Mononuclear cell (primary cell): ENCODE measurements around the gene CFAP46. TPM values are rescaled to one million over a fixed set of nuclear protein-coding genes. Genes with fewer than 3 reads are reported as not detected.
"Not testable (repeated sequence)": the region's sequence is repeated elsewhere in the genome, so short reads cannot be mapped to it uniquely, and the experiment has no call there.

Source experiments
- H3K27me3 ChIP-seq: 2 replicates; pipeline ENCODE4 v1.6.0; 2011; ENCODE audit warnings: low read length, control low read depth; ENCODE audit not compliant: insufficient read depth
- H3K4me1 ChIP-seq: 2 replicates; pipeline ENCODE4 v1.5.1; 2011; ENCODE audit warnings: mild to moderate bottlenecking, low read length, control low read depth; ENCODE audit not compliant: insufficient read depth
- H3K4me3 ChIP-seq: 2 replicates; pipeline ENCODE4 v1.5.1; 2011; ENCODE audit warnings: mild to moderate bottlenecking, low read length, moderate library complexity
- H3K9me3 ChIP-seq: 2 replicates; pipeline ENCODE4 v1.5.1; 2011; ENCODE audit warnings: low read depth, mild to moderate bottlenecking, control low read depth, low read length
- total RNA-seq: library from RNA; depleted of rRNA; stranded (reverse); fragments of >200 nt; gene quantifications from one replicate; pipeline ENCODE4 v1.2.3, GENCODE V29; 2012

CFAP46 gene
- total RNA-seq, 1 donor, result under 0.01 TPM

GRCh38 chr10:132784866-132785722 lies 157.3 kb downstream of the CFAP46 start:
- no peak overlapping the region for H3K4me3 ChIP-seq
- H3K4me1 ChIP-seq, result no peaks in the 10 kb centered on the region
- H3K27me3 ChIP-seq, result peaks cover 23% of the 10 kb centered on the region
- H3K9me3 ChIP-seq, result no peaks in the 10 kb centered on the region

- Histone ChIP-seq H3K9me3 (no peaks in the 10 kb centered on the region), H3K4me3 (no peak overlapping the region), H3K27me3 (peaks cover 23% of the 10 kb centered on the region), H3K4me1 (no peaks in the 10 kb centered on the region)
Observed at GRCh38 chr10:132783940-132784865, 158.2 kb downstream of the CFAP46 start.

DNA sequence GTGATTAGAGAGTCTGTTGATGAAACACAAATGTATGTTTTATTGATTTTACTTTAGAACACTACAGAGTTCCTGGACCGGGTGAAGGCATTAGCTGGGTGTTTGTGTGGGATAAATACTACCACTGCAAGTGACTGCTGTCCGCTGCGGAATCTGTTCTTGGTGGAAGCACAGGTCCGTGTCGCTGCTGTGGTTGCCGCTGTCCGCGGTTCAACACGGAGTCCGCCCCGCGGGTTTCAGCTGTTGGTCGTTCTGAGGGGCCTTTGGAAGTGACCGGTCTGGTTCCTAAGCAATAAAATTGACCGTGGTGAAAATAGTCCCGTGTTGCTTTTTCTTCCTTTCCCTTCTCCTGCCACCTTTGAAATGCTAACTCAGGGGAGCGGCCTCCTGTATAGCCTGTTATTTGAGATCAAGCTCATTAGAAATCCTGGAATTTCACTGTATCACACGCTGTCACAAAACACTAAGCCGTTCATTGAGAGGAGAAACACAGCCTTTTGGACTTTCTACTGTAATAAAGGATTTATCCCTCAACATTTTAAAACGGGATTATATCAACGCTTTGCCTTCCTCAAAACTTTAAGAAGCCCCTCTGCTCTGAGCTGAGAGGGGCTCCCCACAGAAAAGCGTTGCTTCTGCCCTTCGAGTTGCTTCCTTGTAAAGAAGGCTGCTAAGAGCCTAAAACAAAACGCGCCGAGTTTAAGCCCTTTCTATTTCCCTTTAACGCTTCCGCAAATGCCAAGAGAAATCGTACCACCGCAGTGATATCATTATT lies 159.0 kb downstream of the CFAP46 start:
- Histone ChIP-seq H3K9me3 (no peaks in the 10 kb centered on the region), H3K4me3 (no peak overlapping the region), H3K27me3 (peaks cover 20% of the 10 kb centered on the region)

DNA sequence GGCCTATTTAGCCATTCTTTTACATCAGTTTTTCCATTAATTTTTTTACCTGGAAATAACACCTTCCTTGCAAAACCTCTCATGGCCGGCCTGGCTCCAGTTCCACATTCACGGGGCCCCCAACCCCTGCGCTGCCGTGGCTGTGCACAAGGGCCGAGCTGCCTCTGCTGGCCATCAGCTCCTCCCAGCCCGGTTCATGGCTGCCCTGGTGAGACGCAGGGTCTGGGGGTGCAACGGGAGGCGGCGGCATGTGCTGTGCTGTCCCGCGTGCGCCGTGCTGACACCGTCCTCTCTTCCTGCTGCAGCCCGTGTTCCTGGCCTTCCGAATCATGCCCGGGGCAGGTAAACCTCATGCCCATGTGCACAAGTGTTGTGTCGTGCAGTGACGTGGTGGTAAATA lies 160.8 kb downstream of the CFAP46 start:
- H3K4me1 ChIP-seq, result no peaks in the 10 kb centered on the region
- peaks cover 18% of the 10 kb centered on the region for H3K27me3 ChIP-seq
- H3K4me3 ChIP-seq, result no peak overlapping the region
- no peaks in the 10 kb centered on the region for H3K9me3 ChIP-seq

More for the DNA sequence above, 159.0 kb downstream of the CFAP46 start:
- no peaks in the 10 kb centered on the region for H3K4me1 ChIP-seq

- Histone ChIP-seq H3K4me3 (no peak overlapping the region), H3K4me1 (no peaks in the 10 kb centered on the region), H3K9me3 (no peaks in the 10 kb centered on the region), H3K27me3 (peaks cover 14% of the 10 kb centered on the region)
Observed at GRCh38 chr10:132780356-132780755, 162.0 kb downstream of the CFAP46 start.

DNA sequence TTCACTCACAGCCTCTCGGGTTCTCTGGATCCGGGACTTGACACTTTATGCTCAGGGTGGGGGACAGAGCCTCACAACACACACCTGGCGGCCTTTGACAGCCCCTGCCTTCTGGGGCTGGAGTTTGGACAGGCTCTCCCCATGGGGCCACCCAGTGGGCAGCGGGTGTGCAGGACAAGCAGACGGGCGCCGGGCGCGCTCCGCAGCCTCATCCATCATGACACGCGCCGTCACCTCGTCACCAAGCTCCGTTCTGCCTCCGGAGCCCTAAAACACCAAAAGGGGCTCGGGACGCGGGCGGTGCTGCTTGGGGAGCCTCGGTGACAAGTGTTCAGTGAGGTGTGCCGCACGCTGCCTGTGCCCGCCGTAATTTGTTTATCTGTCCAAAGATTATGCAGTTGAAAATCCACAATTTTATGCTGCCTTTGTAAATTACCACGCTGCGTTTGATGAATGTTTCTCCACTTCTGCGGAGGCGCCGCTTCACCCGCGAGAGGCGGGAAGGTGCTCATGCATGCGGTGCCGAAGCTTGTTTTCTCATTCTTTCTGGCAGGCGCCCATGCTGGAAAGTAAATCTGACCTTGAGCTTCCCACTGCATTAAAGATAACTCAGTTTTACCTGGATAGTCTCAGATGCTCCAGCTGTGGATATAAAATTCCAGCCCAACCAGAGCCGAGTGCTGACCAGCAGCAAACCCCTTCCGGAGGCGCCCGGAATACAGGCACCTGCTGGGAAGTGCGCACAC lies 162.6 kb downstream of the CFAP46 start:
- no peaks in the 10 kb centered on the region for H3K9me3 ChIP-seq
- H3K27me3 ChIP-seq, result peaks cover 14% of the 10 kb centered on the region
- no peak overlapping the region for H3K4me3 ChIP-seq
- H3K4me1 ChIP-seq, result no peaks in the 10 kb centered on the region

DNA sequence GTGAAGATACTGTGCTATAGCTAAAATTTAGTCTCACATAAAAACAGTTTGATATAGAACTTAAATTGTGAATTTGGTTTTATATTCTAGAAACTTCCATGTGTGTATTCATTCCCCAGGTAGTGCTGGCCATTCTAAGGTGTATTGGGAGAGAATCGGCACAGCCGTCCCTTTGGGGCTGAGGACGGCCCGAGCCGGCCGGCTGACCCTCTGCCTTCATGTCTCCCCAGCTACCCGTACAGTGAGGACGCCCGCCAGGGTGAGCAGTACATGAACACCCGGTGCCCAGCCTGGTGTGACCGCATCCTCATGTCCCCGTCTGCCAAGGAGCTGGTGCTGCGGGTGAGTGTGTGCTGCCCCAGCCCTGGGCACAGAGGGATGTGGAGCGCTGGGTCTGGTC lies 164.9 kb downstream of the CFAP46 start:
- Histone ChIP-seq H3K27me3 (no peaks in the 10 kb centered on the region), H3K4me1 (no peaks in the 10 kb centered on the region), H3K4me3 (no peak overlapping the region), H3K9me3 (no peaks in the 10 kb centered on the region)

DNA sequence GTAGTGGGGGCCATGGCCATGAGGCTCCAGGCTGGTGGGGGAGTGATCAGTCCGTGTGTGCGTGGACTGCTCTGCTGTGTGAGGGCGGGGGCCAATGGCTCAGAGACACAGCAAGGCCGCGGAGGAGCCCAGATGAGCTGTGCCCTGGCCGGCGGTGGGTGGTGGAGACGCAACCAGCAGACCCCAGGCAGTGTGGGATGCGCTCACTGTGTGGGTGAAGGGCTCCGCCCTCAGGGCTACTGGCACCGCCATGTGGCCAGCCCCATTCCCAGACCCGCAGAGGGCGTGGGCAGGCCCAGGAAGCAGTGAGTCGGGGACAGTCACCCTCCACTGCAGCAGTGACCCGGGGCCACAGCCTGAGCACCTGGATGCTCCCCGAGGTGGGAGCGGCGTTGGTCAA lies 165.5 kb downstream of the CFAP46 start:
- Histone ChIP-seq H3K9me3 (no peaks in the 10 kb centered on the region), H3K27me3 (no peaks in the 10 kb centered on the region), H3K4me1 (no peaks in the 10 kb centered on the region), H3K4me3 (no peak overlapping the region)

DNA sequence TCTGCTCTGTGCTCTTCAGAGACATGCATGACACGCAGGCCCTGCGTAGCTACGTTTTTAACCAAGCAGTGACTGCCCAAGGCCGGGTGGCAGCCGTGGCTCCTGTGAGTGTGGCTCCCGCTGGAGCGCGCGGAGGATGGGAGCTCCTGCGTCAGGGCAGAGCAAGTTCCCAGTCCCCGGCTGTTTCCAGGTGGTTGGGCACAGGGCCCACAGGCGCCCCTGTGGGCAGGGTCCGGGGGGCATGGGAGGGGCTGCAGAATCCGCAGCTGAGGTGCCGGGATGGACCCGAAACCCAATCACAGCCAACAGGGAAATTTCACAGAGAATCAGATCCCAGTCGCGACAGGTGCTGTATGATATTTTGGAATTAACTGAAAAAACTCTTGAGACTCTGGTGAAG lies 166.2 kb downstream of the CFAP46 start:
- Histone ChIP-seq H3K9me3 (no peaks in the 10 kb centered on the region), H3K4me3 (no peak overlapping the region), H3K27me3 (no peaks in the 10 kb centered on the region), H3K4me1 (no peaks in the 10 kb centered on the region)

- Histone ChIP-seq H3K4me3 (no peak overlapping the region), H3K4me1 (no peaks in the 10 kb centered on the region), H3K27me3 (no peaks in the 10 kb centered on the region), H3K9me3 (no peaks in the 10 kb centered on the region)
Observed at GRCh38 chr10:132774902-132775863, 167.2 kb downstream of the CFAP46 start.

- Histone ChIP-seq H3K4me3 (no peak overlapping the region), H3K9me3 (no peaks in the 10 kb centered on the region), H3K4me1 (no peaks in the 10 kb centered on the region), H3K27me3 (no peaks in the 10 kb centered on the region)
Observed at GRCh38 chr10:132774181-132774901, 168.0 kb downstream of the CFAP46 start.

DNA sequence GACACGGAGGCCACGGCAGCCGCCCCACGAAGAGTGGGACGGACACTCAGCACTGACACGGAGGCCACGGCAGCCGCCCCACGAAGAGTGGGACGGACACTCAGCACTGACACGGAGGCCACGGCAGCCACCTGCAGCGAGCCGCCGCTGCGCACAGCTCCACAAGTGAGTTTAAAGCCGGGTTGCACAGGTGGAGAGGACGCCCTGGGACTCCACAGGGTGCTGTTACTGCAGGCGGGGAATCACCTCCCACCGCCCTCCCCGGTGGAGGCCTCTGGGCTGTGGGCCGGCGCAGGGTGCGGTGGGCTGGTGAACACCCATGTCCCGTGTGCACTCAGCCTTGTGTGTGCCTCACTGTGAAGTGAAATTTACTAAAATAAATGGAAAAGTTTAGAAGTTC lies 169.6 kb downstream of the CFAP46 start:
- H3K4me3 ChIP-seq, H3K4me1 ChIP-seq, H3K27me3 ChIP-seq, H3K9me3 ChIP-seq: not testable (repeated sequence)
